Fibroblast of skin of right quadriceps (primary cell): Measurements from ENCODE around the gene CFAP53.

Experiments used
- DNase-seq: peaks from one replicate; pipeline ENCODE4 v3.0.0-alpha.2; 2013

CFAP53 gene

DNA sequence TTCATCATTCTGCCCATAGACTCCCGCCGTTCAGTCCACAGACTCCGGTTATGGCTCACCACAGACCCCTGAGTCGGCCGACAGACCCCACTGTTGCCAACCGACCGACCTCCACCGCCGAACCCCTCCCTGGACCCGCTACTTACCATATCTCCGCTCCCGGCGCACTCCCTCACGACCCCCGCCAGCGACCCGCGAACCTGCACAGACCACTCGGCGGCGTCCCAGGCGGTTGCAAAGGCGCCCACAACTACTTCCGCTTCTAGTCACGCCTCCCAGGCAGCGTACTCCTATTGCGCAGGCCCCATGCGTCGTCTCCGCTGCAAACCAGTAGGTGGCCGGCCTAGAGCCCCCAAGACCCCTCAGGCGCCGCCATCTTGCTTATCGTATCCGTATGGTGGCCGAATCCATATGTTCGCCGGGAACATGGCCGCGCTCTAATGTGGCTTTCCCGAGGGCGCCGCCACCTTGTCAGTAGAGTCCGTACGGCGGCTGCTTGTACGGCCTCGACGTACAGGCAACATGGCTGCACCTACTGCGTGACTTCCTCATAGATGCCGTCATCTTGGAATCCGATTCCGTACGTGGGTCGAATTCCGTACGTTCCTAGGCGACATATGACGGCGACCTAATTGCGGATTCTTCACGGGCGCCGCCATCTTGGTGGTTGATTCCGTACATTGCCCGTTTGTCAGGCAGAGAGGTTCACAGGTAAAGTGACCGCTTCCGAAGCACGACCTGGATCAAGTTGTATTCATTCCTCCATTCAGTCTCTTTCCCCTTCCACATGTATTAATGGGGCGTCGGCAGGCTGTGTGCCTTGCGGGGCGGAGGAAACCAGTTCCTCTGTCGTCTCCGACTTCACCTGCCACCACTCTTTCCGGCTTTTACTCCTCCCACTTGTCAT, 21.4 kb upstream of the CFAP53 start, which contains the start of gene CXXC1:
Gene CXXC1, minus strand, starts transcription at position 252 of the 907 bp plus-strand sequence. Its CDS starts 103 bp downstream, at position 149.
- peak; percentile 100 for DNase-seq

GRCh38 chr18:50287028-50287440, 20.7 kb upstream of the CFAP53 start:
- no peak for DNase-seq

GRCh38 chr18:50286391-50287027, 20.2 kb upstream of the CFAP53 start:
- DNase-seq: peak; percentile 23

- no peak for DNase-seq
These were observed 19.5 kb upstream of the CFAP53 start for GRCh38 chr18:50285631-50286321.

- DNase-seq: no peak
These were observed 18.8 kb upstream of the CFAP53 start for GRCh38 chr18:50285071-50285470.

- DNase-seq: no peak
These were observed 18.1 kb upstream of the CFAP53 start for GRCh38 chr18:50284255-50284885.

GRCh38 chr18:50283469-50284209, 17.3 kb upstream of the CFAP53 start:
- no peak for DNase-seq

GRCh38 chr18:50282521-50283335, 16.4 kb upstream of the CFAP53 start:
- no peak for DNase-seq

DNA sequence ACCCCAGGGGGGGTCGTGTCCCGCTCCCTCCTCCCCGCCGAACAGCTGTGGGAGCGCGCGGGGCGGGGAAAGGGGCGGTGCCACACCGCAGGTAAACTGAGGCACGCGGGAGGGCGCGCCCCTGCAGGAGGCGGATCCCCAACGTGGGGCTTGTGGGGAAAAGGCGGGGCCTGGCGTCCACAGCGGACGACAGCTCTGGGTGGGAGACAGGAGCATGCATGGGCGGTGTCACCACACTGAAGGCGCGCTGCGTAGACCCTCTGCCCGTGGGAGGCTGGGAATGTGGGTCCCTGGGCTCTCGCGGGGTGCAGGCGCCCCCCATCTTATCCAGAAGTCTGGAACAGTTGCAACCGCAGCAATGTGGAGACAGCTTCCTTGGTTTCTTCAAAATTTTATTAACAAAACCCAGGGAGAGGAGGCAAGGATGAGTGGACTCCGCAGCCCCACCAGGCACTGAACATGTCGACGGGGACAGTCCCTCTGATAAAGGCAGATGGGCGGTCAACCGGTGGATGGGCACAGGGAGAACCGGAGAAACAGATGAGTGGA, 15.8 kb upstream of the CFAP53 start:
- DNase-seq: no peak

DNA sequence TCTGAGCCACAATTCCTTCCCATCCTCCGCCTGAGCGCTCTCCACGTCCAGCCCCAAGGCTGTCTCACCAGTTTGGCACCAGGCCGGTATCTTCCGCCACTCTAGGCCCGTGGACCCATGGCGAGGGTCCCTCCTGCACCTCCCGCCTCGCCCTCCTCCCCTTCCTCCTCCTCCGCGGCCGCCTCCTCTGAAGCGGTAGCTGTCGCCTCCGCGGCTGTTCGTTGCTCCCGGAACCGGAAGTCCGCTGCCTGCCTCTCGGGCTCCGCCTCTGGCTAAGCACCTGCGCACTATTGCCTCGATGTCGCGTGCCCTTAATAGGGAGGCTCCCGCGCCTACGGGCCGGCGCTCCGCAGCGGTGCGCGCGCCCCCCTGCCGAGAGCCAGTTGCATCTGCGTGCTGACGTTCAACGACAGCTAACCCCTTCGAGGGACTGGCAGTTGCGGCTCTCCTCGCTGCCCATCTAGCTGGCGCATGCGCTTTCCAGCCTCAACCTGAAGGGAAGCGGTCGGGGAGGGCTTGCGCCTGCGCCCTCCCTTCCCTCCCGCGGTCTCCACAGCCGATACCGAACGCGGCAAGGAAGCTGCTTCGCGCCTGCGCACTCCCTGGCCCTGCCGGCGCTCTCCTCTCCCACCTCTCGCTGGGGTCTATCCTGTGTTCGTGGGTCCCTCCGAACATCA, 15.1 kb upstream of the CFAP53 start, which contains the start of gene MBD1:
Gene MBD1, minus strand, starts transcription at position 229 of the 677 bp plus-strand sequence. CDS start 1,531 bp downstream, outside the sequence.
- peak; percentile 98 for DNase-seq

DNA sequence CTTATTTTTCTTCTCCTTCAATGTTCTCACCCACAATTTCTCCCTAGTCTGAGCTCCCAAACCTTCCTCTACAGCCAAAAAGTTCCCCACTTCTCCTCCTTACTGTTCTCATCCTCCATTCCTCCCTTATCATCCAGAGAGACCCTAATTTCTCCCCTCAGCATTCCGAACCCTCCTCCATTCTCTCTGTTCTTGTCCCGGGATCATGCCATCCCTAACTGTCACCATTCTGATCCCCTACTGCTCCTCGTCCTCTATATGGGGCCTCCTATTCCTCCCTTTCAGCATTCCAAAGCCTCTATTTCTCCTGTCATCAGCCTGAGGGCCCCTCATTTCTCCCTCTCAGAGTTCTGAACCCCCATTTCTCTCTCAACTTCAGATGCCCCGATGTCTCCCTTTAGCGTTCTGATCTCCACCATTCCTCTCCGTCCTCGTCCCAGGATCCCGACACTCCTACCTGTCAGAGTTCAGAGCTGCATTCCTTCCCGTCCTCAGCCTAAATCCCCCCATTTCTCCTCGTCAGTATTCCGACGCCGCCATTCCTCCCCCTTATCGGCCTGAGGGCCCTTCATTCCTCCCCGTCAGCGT, 14.5 kb upstream of the CFAP53 start:
- DNase-seq: no peak

DNA sequence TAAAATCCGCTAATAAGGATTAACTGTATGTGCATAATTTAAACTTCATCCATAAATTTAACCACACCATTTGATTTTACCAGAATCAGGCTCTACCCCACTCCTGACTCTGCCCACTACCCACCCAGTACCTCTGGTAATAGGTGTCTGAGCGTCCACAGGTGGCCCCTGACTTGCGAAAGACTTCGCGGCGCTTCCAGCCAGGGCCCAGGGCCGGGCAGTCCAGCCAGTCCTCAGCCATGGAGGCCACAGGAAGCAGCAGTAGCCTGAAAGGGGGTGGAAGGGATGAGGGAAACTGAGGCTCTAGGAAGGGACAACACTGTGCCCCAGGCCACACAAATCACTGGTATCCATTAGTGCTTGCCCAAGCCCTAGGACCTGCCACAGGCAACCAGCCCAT, 13.5 kb upstream of the CFAP53 start:
- DNase-seq: no peak

GRCh38 chr18:50277942-50278341, 11.6 kb upstream of the CFAP53 start:
- no peak for DNase-seq

GRCh38 chr18:50276452-50276851, 10.2 kb upstream of the CFAP53 start:
- no peak for DNase-seq

- no peak for DNase-seq
These were observed 9.3 kb upstream of the CFAP53 start for GRCh38 chr18:50275503-50276036.

- no peak for DNase-seq
These were observed 8.6 kb upstream of the CFAP53 start for GRCh38 chr18:50274941-50275340.

DNA sequence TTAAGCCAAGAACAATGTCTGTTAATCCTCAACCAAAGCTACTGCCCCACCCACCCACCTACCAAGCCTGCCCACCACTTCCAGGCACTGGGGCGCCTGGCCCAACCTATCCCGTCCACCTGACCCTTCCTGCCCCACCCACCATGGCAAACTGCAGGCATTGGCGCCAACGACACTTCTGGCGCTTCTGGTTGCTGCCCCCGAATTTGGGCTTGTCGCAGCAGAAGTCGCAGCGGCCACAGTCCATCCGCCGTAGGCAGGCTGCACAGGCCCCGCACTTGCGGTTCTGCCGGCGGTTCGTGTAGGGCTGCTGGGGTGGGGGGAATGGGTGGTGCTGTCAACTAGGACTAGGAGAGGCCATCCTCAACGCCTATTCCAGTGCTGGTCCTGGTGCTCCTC, 7.7 kb upstream of the CFAP53 start:
- no peak for DNase-seq

DNA sequence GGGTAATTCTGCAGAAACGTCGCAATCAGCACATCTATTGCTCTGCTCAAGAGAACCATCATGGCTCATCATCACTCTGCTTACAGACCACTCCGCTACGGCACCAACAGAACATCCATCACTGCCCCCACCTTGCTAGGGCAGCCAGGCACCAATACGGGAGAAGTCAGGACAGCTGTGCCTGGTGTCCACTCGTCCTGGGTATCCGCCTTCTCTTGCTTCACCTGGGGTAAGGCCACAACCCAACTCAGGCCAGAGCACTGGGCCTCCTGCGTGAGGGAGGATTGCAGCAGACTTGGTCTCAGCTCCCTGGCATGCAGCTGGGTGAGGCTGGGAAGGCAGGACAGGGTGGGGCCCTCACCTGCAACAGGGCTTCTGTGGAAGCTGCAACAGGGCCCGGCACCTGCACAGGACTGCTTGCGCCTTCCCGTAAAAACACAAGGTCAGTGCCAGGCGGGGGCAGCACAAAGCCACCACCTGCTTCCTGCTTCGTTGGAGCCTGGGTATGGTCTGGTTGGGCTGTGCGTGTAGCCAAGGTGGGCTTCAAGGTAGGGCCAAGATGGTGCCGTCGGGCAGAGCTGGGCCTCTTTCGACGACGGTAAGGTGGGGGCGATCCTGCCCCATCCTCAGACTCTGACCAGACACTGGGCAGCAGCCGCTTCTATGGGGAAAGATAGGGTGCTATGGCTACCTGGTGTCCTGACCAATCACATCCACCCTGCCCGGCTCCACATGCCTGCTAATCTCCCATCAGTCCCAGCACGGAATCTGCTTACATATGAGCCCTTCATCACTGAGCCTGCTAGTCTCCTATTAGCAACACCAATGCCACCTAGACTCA, 7.1 kb upstream of the CFAP53 start:
- DNase-seq: no peak

GRCh38 chr18:50272568-50272967, 6.3 kb upstream of the CFAP53 start:
- no peak for DNase-seq
